Sigmoid colon (tissue), 4 donors: ENCODE results near the gene POLR3GL.

Experiments used
- EP300 ChIP-seq, 4 donors: sonication (generic); formaldehyde crosslinking; IDR thresholded peaks; one replicate each; pipeline ENCODE4 v1.6.1; 2017; ENCODE audit warnings: antibody characterized with exemption in 4 of 4
- POLR2A ChIP-seq, 2 donors: fragments of 450-650 bp; IDR thresholded peaks; one replicate each; pipeline ENCODE4 v1.6.1; 2016; ENCODE audit warnings: antibody characterized with exemption in 2 of 2, mild to moderate bottlenecking in 2 of 2, moderate library complexity in 2 of 2
- POLR2AphosphoS5 ChIP-seq, 4 donors: sonication (generic); formaldehyde crosslinking; IDR thresholded peaks; one replicate each; pipeline ENCODE4 v1.6.1; 2017; ENCODE audit warnings: antibody characterized with exemption in 4 of 4
- TF ChIP-seq, protein P1 (sequence below), 4 experiments: fragments of 450-650 bp in 3 of 4; fragments of 200-600 bp in 1 of 4; IDR thresholded peaks; one replicate each; pipeline ENCODE4 v1.5.1; 2016 to 2019; ENCODE audit warnings: antibody characterized with exemption in 4 of 4, mild to moderate bottlenecking in 3 of 4, moderate library complexity in 2 of 4

DNA sequence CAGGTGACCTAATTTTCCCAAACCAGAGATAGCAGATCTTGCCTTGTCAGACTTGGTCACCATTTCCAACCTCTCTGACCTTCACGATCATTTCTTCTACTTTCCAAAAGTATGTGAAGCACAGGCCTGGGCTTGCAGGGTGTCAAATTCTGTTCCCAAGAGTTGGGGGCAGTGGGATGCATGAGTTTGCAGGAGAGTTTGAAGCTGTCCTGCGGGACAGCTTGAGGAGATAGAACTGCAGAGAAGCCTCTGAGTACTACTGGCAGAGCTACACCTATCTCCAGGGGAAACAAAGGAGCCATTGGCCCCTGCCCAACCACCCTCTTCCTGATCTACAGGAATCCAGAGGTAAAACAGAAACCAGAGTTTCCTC, 20.6 kb downstream of the POLR3GL start:
- TF ChIP-seq EP300 (IDR thresholded peaks at IDR 0.05), result no peak
- peak in 1 of 4 donors; percentile 5 for TF ChIP-seq POLR2AphosphoS5 (IDR thresholded peaks at IDR 0.05)
- TF ChIP-seq, protein P1, sequence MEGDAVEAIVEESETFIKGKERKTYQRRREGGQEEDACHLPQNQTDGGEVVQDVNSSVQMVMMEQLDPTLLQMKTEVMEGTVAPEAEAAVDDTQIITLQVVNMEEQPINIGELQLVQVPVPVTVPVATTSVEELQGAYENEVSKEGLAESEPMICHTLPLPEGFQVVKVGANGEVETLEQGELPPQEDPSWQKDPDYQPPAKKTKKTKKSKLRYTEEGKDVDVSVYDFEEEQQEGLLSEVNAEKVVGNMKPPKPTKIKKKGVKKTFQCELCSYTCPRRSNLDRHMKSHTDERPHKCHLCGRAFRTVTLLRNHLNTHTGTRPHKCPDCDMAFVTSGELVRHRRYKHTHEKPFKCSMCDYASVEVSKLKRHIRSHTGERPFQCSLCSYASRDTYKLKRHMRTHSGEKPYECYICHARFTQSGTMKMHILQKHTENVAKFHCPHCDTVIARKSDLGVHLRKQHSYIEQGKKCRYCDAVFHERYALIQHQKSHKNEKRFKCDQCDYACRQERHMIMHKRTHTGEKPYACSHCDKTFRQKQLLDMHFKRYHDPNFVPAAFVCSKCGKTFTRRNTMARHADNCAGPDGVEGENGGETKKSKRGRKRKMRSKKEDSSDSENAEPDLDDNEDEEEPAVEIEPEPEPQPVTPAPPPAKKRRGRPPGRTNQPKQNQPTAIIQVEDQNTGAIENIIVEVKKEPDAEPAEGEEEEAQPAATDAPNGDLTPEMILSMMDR (IDR thresholded peaks at IDR 0.05), result no peak
- no peak for TF ChIP-seq POLR2A (IDR thresholded peaks at IDR 0.05)
